ENCODE results near the gene ADCY7.

GRCh38 chr16:50227120-50227519 lies 39.2 kb upstream of the ADCY7 start:
- TF ChIP-seq CTCF (IDR thresholded peaks at IDR 0.05) (no peak), POLR2A (IDR thresholded peaks at IDR 0.05) (no peak)
